ENCODE results near the gene CNTFR.

The CNTFR gene

GRCh38 chr9:34590381-34591247 is 1.1 kb upstream of the CNTFR start:
- DNase-seq (ENCODE audit: low read depth in 2 of 2): no peak

GRCh38 chr9:34588671-34589635 is 571 bp downstream of the CNTFR start:
- no peak for DNase-seq (ENCODE audit: low read depth in 2 of 2)

DNA sequence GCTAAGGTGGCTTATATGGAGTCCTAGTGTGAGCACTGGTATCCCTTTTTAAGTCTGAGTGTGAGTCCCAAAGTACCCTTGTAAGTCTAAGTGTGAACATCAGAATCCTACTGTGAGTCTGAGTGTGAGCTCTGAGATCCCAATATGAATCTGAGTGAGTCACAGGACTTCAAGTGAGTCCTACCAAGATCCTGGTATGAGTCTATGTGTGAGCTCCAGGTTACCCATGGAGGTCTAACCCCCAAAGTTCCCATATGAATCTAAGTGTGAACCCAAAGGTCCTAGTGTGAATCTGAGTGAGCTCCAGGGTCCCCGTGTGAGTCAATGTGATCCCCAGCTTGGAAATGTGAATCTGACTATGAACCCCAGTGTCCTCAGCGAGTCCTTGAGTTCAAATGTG is 2.3 kb downstream of the CNTFR start:
- no peak for DNase-seq (ENCODE audit: low read depth in 2 of 2)

- DNase-seq (ENCODE audit: low read depth in 2 of 2): no peak
Measured at GRCh38 chr9:34585946-34586669, 3.4 kb downstream of the CNTFR start.

DNA sequence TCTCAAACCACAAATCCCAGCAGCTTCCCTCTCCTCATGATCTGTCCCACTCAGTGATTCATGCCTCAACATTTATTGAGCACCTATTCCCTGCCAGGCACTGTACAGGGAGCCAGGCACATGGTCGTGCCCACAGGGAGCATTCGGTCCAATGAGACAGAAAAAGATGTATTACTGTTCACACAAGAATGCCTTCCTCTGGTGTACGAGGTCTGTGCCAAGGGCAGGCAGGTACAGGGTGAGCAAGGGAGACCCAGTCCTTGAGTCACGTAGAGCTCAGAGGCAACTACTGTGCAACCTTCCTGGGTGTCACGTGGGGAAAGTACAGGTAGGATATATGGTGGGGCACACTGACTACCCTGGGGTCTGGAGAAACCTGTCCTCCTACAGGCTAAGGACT is 4.6 kb downstream of the CNTFR start:
- no peak for DNase-seq (ENCODE audit: low read depth in 2 of 2)

DNA sequence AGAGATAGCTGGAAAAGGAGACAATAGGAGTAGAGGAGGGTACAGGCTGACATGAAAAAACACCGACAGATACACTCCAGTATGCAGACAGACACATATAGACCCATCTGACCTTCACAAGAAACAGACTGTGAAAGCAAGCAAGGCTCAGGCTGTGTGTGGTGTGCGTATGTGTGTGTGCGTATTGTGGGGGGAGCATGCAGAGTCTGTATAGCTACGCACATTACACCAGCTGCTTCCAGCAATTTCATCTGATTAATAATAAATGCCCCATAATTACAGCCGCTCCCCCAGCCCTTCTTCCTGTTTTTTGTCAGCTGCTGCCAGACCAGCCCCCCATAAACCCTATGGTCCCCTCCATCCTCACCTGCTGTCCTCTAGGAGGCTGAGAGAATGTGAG is 6.7 kb downstream of the CNTFR start:
- DNase-seq (ENCODE audit: low read depth in 2 of 2): no peak

- DNase-seq (ENCODE audit: low read depth in 2 of 2): no peak
Measured at GRCh38 chr9:34581318-34581717, 8.2 kb downstream of the CNTFR start.

GRCh38 chr9:34580358-34580757 is 9.2 kb downstream of the CNTFR start:
- no peak for DNase-seq (ENCODE audit: low read depth in 2 of 2)

GRCh38 chr9:34579808-34580163 is 9.7 kb downstream of the CNTFR start:
- no peak for DNase-seq (ENCODE audit: low read depth in 2 of 2)

DNA sequence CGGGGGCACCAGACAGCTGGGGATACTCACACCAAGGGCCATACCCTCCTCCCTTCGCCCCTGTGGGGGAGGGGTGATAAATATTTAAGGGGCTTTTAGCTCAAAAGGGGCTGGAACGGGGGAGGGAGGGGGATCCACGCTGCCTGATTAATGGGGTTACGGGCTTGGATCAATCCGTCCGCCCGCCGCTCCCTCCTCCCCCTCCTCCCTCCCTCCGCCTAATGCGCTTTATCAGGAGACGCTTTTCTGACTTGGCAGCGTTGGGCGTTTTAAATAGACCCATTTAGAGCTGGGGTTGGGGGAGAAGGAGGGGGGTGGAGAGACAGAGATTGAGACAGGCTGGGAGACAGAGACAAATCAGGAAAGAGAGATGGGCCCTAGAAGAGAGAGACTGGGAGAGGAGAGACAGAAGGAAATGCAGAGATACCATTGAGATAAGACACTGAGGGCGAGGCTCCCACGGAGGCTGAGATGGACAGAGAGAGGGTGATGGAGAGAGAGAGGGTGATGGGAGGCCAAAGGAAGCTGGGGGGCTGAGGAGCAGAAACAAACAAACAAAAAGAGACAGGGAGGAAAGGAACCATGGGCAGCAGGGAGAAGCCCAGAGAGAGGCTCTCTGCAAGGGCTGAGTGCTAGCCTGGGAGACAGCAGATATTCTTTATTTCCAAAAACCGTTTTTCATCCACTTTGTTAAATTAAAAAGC is 10.3 kb downstream of the CNTFR start:
- no peak for DNase-seq (ENCODE audit: low read depth in 2 of 2)

DNA sequence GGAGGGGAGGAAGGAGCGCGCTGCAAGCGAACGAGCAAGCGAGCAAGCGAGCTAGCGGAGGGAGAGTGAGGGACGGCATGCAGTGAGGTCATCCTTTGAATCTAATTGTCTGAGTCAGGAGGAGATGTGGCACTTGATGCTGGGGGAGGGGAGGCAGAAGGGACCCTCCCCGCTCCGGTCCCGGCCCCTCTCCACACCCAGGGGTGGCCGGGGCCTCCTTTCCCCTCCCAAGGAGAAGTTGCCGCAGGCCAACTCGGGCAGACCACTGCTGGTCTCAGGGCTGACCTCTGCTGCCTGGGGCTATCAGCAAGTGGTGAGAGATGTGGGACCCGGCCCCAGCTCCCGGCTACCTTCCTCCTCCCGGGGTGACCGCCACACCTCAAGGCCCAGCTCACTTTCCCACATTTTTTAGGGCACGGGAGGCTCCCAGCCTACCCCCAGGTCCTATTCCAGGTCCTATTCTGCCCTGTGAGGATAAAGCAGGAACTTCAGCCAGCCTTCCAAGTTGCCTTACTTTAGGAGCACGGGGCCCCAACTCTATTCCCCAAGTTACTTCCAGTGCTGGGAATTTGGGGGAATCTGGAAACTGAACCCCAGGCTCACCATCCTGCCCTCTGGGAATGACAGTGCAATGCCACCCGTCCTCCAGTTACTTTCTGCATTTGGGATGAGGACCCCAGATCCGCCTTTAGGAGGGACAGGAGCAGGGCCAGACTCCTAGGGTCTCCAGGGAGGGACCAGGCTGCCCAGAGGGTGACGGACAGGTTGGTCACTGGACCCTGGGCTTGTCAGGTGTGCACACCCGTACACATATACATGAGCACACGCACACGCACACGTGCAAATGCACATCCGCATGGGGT is 11.1 kb downstream of the CNTFR start:
- no peak for DNase-seq (ENCODE audit: low read depth in 2 of 2)

- no peak for DNase-seq (ENCODE audit: low read depth in 2 of 2)
Measured at GRCh38 chr9:34577400-34578240, 11.9 kb downstream of the CNTFR start.

- no peak for DNase-seq (ENCODE audit: low read depth in 2 of 2)
Measured at GRCh38 chr9:34576597-34577399, 12.7 kb downstream of the CNTFR start.

DNA sequence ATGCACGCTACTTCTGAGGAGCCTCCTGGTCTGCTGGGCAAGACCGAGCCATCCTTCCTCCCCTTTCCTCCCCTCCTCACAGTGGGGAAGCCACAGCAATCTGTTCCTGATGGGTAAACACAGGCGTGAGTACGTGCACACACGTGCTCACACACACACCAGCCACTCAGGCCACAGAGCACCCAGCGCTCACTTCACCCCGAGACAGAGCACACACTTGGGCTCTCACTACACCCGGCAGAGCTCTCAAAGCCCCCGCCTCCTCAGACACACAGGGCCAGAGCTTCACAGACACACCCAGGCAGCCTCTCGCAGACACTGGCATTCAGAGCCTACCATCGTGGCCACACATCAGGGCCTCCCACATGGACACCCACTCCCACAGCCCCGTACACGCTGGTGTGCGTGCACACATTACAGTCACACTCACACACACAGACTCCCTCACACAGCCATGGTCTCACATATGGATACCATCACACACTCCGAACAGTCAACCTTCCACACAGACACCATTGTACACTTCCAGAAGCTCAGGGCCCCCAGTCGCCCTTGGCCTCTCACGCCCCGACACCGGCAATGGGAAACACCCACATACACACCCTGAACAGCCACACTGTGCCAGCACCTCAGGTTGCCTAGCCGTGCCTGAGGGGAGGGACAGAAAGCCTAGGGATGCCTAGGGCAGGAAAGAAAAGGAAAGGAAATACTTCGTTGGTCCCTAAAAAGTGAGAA is 13.5 kb downstream of the CNTFR start:
- no peak for DNase-seq (ENCODE audit: low read depth in 2 of 2)

DNA sequence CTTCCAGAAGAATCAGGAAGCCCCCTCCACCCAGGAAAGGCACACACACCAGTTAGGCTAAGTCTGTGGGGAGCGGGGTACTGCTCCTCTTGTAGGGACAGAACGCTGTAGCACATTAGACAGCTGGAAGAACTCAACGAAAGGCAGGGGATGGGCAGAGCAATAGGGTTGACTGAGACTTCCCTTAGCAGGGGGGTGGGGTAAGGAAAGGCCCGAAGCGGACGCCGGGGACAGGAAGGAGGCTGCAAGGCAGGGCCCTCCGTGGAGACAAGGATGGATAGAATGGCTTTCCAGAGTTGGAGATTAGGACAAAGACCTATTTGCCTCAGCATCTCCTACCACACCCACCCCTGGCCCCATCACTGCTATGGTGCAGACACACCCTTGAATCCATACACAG is 14.3 kb downstream of the CNTFR start:
- no peak for DNase-seq (ENCODE audit: low read depth in 2 of 2)

- no peak for DNase-seq (ENCODE audit: low read depth in 2 of 2)
Measured at GRCh38 chr9:34574571-34574970, 15.0 kb downstream of the CNTFR start.

- no peak for DNase-seq (ENCODE audit: low read depth in 2 of 2)
Measured at GRCh38 chr9:34573599-34574325, 15.8 kb downstream of the CNTFR start.

Data from activated CD8-positive, alpha-beta memory T cell treated with anti-CD3 and anti-CD28 coated beads for 4 hours (primary cell).